Skeletal muscle satellite cell (primary cell): ENCODE measurements around the gene LRFN5.
"Not testable (repeated sequence)": the region's sequence is repeated elsewhere in the genome, so short reads cannot be mapped to it uniquely, and the experiment has no call there.

Experiments
- H3K27me3 ChIP-seq: 2 replicates; pipeline ENCODE4 v1.7.0; 2013; ENCODE audit warnings: low read length; ENCODE audit not compliant: control insufficient read depth, insufficient read depth
- H3K36me3 ChIP-seq: 2 replicates; pipeline ENCODE4 v1.7.0; 2013; ENCODE audit warnings: mild to moderate bottlenecking, control low read depth, low read length; ENCODE audit not compliant: insufficient read depth
- H3K4me1 ChIP-seq: 2 replicates; pipeline ENCODE4 v1.7.0; 2013; ENCODE audit warnings: low read length; ENCODE audit not compliant: control insufficient read depth, insufficient read depth
- H3K4me2 ChIP-seq: 2 replicates; pipeline ENCODE4 v1.7.0; 2013; ENCODE audit warnings: mild to moderate bottlenecking, low read length
- H3K4me3 ChIP-seq: 2 replicates; pipeline ENCODE4 v1.7.0; 2013; ENCODE audit warnings: low read length
- H3K9ac ChIP-seq: 2 replicates; pipeline ENCODE4 v1.7.0; 2013; ENCODE audit warnings: mild to moderate bottlenecking, low read depth, low read length, moderate library complexity
- H3K9me3 ChIP-seq: replicated peaks from 2 replicates; pipeline ENCODE4 v1.7.0; 2013; ENCODE audit warnings: mild to moderate bottlenecking, control low read depth, low read length

LRFN5 gene

GRCh38 chr14:41642789-41643188 lies 36.1 kb downstream of the LRFN5 start:
- no peak overlapping the region for H3K9ac ChIP-seq
- H3K27me3 ChIP-seq: no peaks in the 10 kb centered on the region
- H3K36me3 ChIP-seq: no peaks in the 10 kb centered on the region
- no peak overlapping the region for H3K4me3 ChIP-seq
- no peak overlapping the region for H3K4me2 ChIP-seq
- no peaks in the 10 kb centered on the region for H3K9me3 ChIP-seq
- H3K4me1 ChIP-seq: no peaks in the 10 kb centered on the region

- Histone ChIP-seq H3K27me3 (no peaks in the 10 kb centered on the region), H3K4me3 (no peak overlapping the region), H3K4me1 (no peaks in the 10 kb centered on the region), H3K4me2 (no peak overlapping the region), H3K9ac (no peak overlapping the region), H3K9me3 (no peaks in the 10 kb centered on the region), H3K36me3 (no peaks in the 10 kb centered on the region)
Observed at GRCh38 chr14:41644606-41645005, 37.9 kb downstream of the LRFN5 start.

- no peaks in the 10 kb centered on the region for H3K4me1 ChIP-seq
- no peak overlapping the region for H3K9ac ChIP-seq
- H3K4me2 ChIP-seq: no peak overlapping the region
- no peaks in the 10 kb centered on the region for H3K36me3 ChIP-seq
- no peak overlapping the region for H3K4me3 ChIP-seq
- no peaks in the 10 kb centered on the region for H3K27me3 ChIP-seq
- no peaks in the 10 kb centered on the region for H3K9me3 ChIP-seq
Observed at GRCh38 chr14:41650802-41651201, 44.1 kb downstream of the LRFN5 start.

- Histone ChIP-seq H3K4me2 (no peak overlapping the region), H3K27me3 (no peaks in the 10 kb centered on the region), H3K9me3 (no peaks in the 10 kb centered on the region), H3K4me1 (no peaks in the 10 kb centered on the region), H3K4me3 (no peak overlapping the region), H3K36me3 (no peaks in the 10 kb centered on the region), H3K9ac (no peak overlapping the region)
Observed at GRCh38 chr14:41654196-41654595, 47.5 kb downstream of the LRFN5 start.

GRCh38 chr14:41662780-41663472 lies 56.2 kb downstream of the LRFN5 start:
- no peaks in the 10 kb centered on the region for H3K36me3 ChIP-seq
- no peak overlapping the region for H3K4me3 ChIP-seq
- H3K27me3 ChIP-seq: no peaks in the 10 kb centered on the region
- no peaks in the 10 kb centered on the region for H3K9me3 ChIP-seq
- H3K9ac ChIP-seq: no peak overlapping the region
- H3K4me2 ChIP-seq: no peak overlapping the region
- no peaks in the 10 kb centered on the region for H3K4me1 ChIP-seq

- Histone ChIP-seq H3K9me3 (no peaks in the 10 kb centered on the region), H3K9ac (no peak overlapping the region), H3K4me2 (no peak overlapping the region), H3K36me3 (no peaks in the 10 kb centered on the region), H3K4me3 (no peak overlapping the region), H3K27me3 (no peaks in the 10 kb centered on the region), H3K4me1 (no peaks in the 10 kb centered on the region)
Observed at GRCh38 chr14:41663473-41663850, 56.8 kb downstream of the LRFN5 start.

- H3K4me2 ChIP-seq: no peak overlapping the region
- H3K36me3 ChIP-seq: no peaks in the 10 kb centered on the region
- H3K9me3 ChIP-seq: no peaks in the 10 kb centered on the region
- no peaks in the 10 kb centered on the region for H3K27me3 ChIP-seq
- no peak overlapping the region for H3K4me3 ChIP-seq
- H3K4me1 ChIP-seq: no peaks in the 10 kb centered on the region
- no peak overlapping the region for H3K9ac ChIP-seq
Observed at GRCh38 chr14:41666301-41666700, 59.6 kb downstream of the LRFN5 start.

GRCh38 chr14:41668356-41668755 lies 61.7 kb downstream of the LRFN5 start:
- H3K4me3 ChIP-seq: no peak overlapping the region

GRCh38 chr14:41673601-41674000 lies 66.9 kb downstream of the LRFN5 start:
- H3K36me3 ChIP-seq, H3K4me1 ChIP-seq, H3K9me3 ChIP-seq, H3K27me3 ChIP-seq, H3K4me3 ChIP-seq, H3K9ac ChIP-seq, H3K4me2 ChIP-seq: not testable (repeated sequence)

More at GRCh38 chr14:41668356-41668755, 61.7 kb downstream of the LRFN5 start:
- Histone ChIP-seq H3K4me1 (no peaks in the 10 kb centered on the region), H3K4me2 (no peak overlapping the region), H3K9me3 (no peaks in the 10 kb centered on the region), H3K9ac (no peak overlapping the region), H3K36me3 (no peaks in the 10 kb centered on the region), H3K27me3 (no peaks in the 10 kb centered on the region)

GRCh38 chr14:41674511-41674971 lies 67.9 kb downstream of the LRFN5 start:
- H3K9me3 ChIP-seq, H3K4me3 ChIP-seq, H3K27me3 ChIP-seq, H3K4me2 ChIP-seq, H3K4me1 ChIP-seq, H3K9ac ChIP-seq, H3K36me3 ChIP-seq: not testable (repeated sequence)

- no peaks in the 10 kb centered on the region for H3K4me1 ChIP-seq
- no peak overlapping the region for H3K9ac ChIP-seq
- H3K36me3 ChIP-seq: no peaks in the 10 kb centered on the region
- no peak overlapping the region for H3K4me2 ChIP-seq
- H3K4me3 ChIP-seq: no peak overlapping the region
- H3K9me3 ChIP-seq: peaks cover 1% of the 10 kb centered on the region
- no peaks in the 10 kb centered on the region for H3K27me3 ChIP-seq
Observed at GRCh38 chr14:41699486-41699885, 92.8 kb downstream of the LRFN5 start.

GRCh38 chr14:41718477-41719166 lies 111.9 kb downstream of the LRFN5 start:
- no peak overlapping the region for H3K9ac ChIP-seq
- H3K27me3 ChIP-seq: no peaks in the 10 kb centered on the region
- no peaks in the 10 kb centered on the region for H3K9me3 ChIP-seq
- H3K4me3 ChIP-seq: no peak overlapping the region
- no peak overlapping the region for H3K4me2 ChIP-seq
- H3K4me1 ChIP-seq: no peaks in the 10 kb centered on the region
- no peaks in the 10 kb centered on the region for H3K36me3 ChIP-seq
